ENCODE measurements around the gene TOP3A. TPM values are rescaled to one million over a fixed set of nuclear protein-coding genes. Genes with fewer than 3 reads are reported as not detected.
"Not testable (repeated sequence)": the region's sequence is repeated elsewhere in the genome, so short reads cannot be mapped to it uniquely, and the experiment has no call there.

The TOP3A gene
- total RNA-seq, 6 donors from 2014 or later: 23.4 to 36.3 (median 32.9) TPM

- DNase-seq (no peak), ATAC-seq (ENCODE audit: low FRiP score in 2 of 2) (no peak)
- no peaks in the 10 kb centered on the region for H3K9me3 ChIP-seq
- H3K4me1 ChIP-seq: peaks cover 54 to 66% (median 59%) of the 10 kb centered on the region in 4 donors
- WGBS, 2 donors: 81 to 89% methylated on average over 7 of the region's 7 CpGs
- peak overlapping the region in 2 of 4 donors; percentile 2 to 24 for H3K4me3 ChIP-seq
- peak overlapping the region in 1 of 4 donors; percentile 22 for H3K27ac ChIP-seq
- H3K36me3 ChIP-seq: peaks cover under 1 to 64% (median 24%) of the 10 kb centered on the region in 4 donors
- no peak for TF ChIP-seq EP300 (IDR thresholded peaks at IDR 0.05)
- TF ChIP-seq, protein P1, sequence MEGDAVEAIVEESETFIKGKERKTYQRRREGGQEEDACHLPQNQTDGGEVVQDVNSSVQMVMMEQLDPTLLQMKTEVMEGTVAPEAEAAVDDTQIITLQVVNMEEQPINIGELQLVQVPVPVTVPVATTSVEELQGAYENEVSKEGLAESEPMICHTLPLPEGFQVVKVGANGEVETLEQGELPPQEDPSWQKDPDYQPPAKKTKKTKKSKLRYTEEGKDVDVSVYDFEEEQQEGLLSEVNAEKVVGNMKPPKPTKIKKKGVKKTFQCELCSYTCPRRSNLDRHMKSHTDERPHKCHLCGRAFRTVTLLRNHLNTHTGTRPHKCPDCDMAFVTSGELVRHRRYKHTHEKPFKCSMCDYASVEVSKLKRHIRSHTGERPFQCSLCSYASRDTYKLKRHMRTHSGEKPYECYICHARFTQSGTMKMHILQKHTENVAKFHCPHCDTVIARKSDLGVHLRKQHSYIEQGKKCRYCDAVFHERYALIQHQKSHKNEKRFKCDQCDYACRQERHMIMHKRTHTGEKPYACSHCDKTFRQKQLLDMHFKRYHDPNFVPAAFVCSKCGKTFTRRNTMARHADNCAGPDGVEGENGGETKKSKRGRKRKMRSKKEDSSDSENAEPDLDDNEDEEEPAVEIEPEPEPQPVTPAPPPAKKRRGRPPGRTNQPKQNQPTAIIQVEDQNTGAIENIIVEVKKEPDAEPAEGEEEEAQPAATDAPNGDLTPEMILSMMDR (IDR thresholded peaks at IDR 0.05): no peak
- no peak for TF ChIP-seq POLR2A (IDR thresholded peaks at IDR 0.05)
- TF ChIP-seq POLR2AphosphoS5 (IDR thresholded peaks at IDR 0.05): no peak
- no peaks in the 10 kb centered on the region for H3K27me3 ChIP-seq
These were observed 3.3 kb upstream of the TOP3A start for GRCh38 chr17:18318117-18318516.

DNA sequence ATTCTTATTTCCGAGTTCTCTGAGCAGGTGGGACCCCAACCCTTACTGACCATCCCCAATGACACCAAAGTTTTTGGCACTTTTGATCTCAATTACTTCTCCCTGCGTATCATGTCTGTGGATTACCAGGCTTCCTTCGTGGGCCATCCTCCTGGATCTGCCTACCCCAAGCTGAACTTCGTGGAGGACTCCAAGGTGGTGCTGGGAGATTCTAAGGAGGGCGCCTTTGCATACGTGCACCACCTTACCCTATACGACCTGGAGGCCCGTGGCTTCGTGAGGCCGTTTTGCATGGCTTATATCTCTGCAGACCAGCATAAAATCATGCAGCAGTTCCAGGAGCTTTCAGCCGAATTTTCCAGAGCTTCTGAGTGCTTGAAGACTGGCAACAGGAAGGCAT is 1.2 kb upstream of the TOP3A start:
- peaks cover 54 to 81% (median 64%) of the 10 kb centered on the region in 4 donors for H3K4me1 ChIP-seq
- H3K4me3 ChIP-seq: peak overlapping the region; percentile 72 to 94 (median 87)
- DNase-seq: no peak
- ATAC-seq (ENCODE audit: low FRiP score in 2 of 2): no peak
- H3K27ac ChIP-seq: peak overlapping the region; percentile 93 to 98 (median 95)
- H3K36me3 ChIP-seq: peaks cover 0 to 59% (median 18%) of the 10 kb centered on the region in 4 donors
- WGBS, 2 donors: 73 to 76% methylated on average over 10 to 11 of the region's 11 CpGs
- H3K9me3 ChIP-seq: no peaks in the 10 kb centered on the region
- H3K27me3 ChIP-seq: no peaks in the 10 kb centered on the region
- TF ChIP-seq POLR2A (IDR thresholded peaks at IDR 0.05): no peak
- TF ChIP-seq EP300 (IDR thresholded peaks at IDR 0.05): no peak
- TF ChIP-seq POLR2AphosphoS5 (IDR thresholded peaks at IDR 0.05): no peak
- TF ChIP-seq, protein P1 (IDR thresholded peaks at IDR 0.05): no peak

DNA sequence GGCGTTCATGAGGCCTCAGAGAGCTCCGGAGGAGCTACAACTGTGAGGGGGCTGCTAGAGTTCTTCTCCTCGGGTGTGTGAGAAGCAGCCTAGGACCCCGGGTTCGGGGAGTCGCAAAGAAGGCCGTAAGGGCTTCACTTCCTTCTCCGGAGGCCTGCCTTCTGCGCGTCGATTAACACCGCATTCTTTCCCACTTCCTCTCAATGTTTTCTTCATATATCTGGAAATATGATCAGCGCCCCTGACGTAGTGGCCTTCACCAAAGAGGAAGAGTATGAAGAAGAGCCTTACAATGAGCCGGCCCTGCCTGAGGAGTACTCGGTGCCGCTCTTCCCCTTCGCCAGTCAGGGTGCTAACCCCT is 748 bp upstream of the TOP3A start:
- TF ChIP-seq EP300 (IDR thresholded peaks at IDR 0.05) (no peak), POLR2A (IDR thresholded peaks at IDR 0.05) (no peak), POLR2AphosphoS5 (IDR thresholded peaks at IDR 0.05) (no peak)
- TF ChIP-seq, protein P1 (IDR thresholded peaks at IDR 0.05): no peak
- DNase-seq: peak in 1 of 2 donors; percentile 29
- H3K27ac ChIP-seq: peak overlapping the region; percentile 93 to 98 (median 95)
- no peaks in the 10 kb centered on the region for H3K27me3 ChIP-seq
- peak; percentile 8 to 22 for ATAC-seq (ENCODE audit: low FRiP score in 2 of 2)
- peak overlapping the region; percentile 72 to 94 (median 87) for H3K4me3 ChIP-seq
- no peaks in the 10 kb centered on the region for H3K9me3 ChIP-seq
- peaks cover 54 to 80% (median 64%) of the 10 kb centered on the region in 4 donors for H3K4me1 ChIP-seq
- 5 to 6% methylated on average over 17 to 18 of the region's 18 CpGs for whole genome bisulfite sequencing, 2 donors
- peaks cover 0 to 59% (median 16%) of the 10 kb centered on the region in 4 donors for H3K36me3 ChIP-seq

GRCh38 chr17:18314059-18314730 is 599 bp downstream of the TOP3A start:
- Histone ChIP-seq H3K4me3 (peak overlapping the region; percentile 72 to 94 (median 87)), H3K9me3 (no peaks in the 10 kb centered on the region), H3K27me3 (no peaks in the 10 kb centered on the region), H3K4me1 (peaks cover 48 to 66% (median 53%) of the 10 kb centered on the region in 4 donors), H3K27ac (peak overlapping the region; percentile 93 to 98 (median 95)), H3K36me3 (peaks cover 0 to 51% (median 12%) of the 10 kb centered on the region in 4 donors)
- ATAC-seq (ENCODE audit: low FRiP score in 2 of 2) (no peak), DNase-seq (no peak)
- TF ChIP-seq EP300 (IDR thresholded peaks at IDR 0.05): no peak
- TF ChIP-seq POLR2A (IDR thresholded peaks at IDR 0.05): peak in 1 of 4 donors; percentile 2
- 0% methylated on average over 20 to 39 of the region's 39 CpGs for WGBS, 2 donors

DNA sequence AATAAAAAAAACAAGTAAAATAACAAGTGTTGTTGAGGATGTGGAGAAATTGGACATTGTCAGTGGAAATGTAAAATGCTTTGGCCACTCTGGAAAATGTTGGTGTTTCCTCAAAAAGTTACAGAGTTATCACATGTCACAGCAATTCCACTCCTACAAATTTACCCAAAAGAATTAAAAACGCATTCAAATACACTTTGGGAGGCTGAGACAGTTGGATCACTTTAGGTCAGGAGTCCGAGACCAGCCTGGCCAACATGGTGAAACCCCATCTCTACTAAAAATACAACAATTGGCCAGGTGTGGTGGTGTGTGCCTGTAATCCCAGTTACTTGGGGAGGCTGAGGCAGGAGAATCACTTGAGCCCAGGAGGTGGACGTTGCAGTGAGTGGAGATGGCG is 5.6 kb downstream of the TOP3A start:
- no peak for ATAC-seq (ENCODE audit: low FRiP score in 2 of 2)

DNA sequence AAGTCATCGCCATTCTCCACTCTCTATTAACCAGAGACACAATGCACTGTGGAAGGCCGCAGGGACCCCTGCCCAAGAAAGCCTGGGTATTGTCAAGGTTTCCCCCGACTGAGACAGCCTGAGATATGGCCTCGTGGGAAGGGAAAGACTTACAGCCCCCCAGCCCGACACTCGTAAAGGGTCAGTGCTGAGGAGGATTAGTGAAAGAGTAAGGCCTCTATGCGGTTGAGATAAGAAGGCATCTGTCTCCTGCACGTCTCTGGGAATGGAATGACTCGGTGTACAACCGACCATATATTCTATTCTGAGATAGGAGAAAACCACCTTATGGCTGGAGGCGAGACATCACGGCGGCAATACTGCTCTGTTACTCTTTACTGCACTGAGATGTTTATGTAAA is 11.6 kb downstream of the TOP3A start:
- H3K27ac ChIP-seq; H3K9me3 ChIP-seq; DNase-seq; H3K4me3 ChIP-seq; H3K27me3 ChIP-seq; ATAC-seq (ENCODE audit: low FRiP score in 2 of 2); H3K4me1 ChIP-seq: not testable (repeated sequence)
- 90 to 94% methylated on average over 13 of the region's 13 CpGs for WGBS, 2 donors
- H3K36me3 ChIP-seq: peaks cover 27 to 97% (median 78%) of the 10 kb centered on the region in 4 donors

More for the DNA sequence above, 5.6 kb downstream of the TOP3A start:
- 88 to 98% methylated on average over 4 of the region's 4 CpGs for WGBS, 2 donors
- Histone ChIP-seq H3K4me3 (no peak overlapping the region), H3K27ac (no peak overlapping the region), H3K9me3 (no peaks in the 10 kb centered on the region), H3K36me3 (peaks cover 12 to 72% (median 35%) of the 10 kb centered on the region in 4 donors), H3K4me1 (peaks cover 11 to 26% (median 16%) of the 10 kb centered on the region in 4 donors), H3K27me3 (no peaks in the 10 kb centered on the region)
- TF ChIP-seq EP300 (IDR thresholded peaks at IDR 0.05) (no peak), POLR2A (IDR thresholded peaks at IDR 0.05) (no peak)
- DNase-seq: no peak
